AG04450 (cell line): Measurements from ENCODE around the gene OR8A1. TPM values are rescaled to one million over a fixed set of nuclear protein-coding genes. Genes with fewer than 3 reads are reported as not detected.

Source experiments
- CTCF ChIA-PET: fragments of 300-600, 350-600 bp; formaldehyde crosslinking; extraction: SDS; loops from one replicate; lab custom pipeline; 2022; ENCODE audit warnings: antibody characterized with exemption, inconsistent platforms; lab: Charles Lee
- POLR2A ChIA-PET: fragments of 350-600 bp; formaldehyde crosslinking; extraction: SDS; loops from one replicate; lab custom pipeline; 2021; ENCODE audit warnings: antibody characterized with exemption, inconsistent platforms; lab: Yijun Ruan, JAX
- DNase-seq: peaks from one replicate; pipeline ENCODE4 v3.0.0-alpha.2; 2011; ENCODE audit warnings: low read depth, low spot score
- H3K27ac ChIP-seq: one replicate; pipeline ENCODE4 v1.5.1; 2012; ENCODE audit warnings: low read depth, low read length, control low read depth
- H3K27me3 ChIP-seq: one replicate; pipeline ENCODE4 v1.6.0; 2012; ENCODE audit warnings: low read length; ENCODE audit not compliant: control insufficient read depth, insufficient read depth
- H3K4me3 ChIP-seq: 2 replicates; pipeline ENCODE4 v1.5.1; 2011; ENCODE audit warnings: mild to moderate bottlenecking, low read depth, low read length, control low read depth
- H3K9me3 ChIP-seq: 2 replicates; pipeline ENCODE4 v1.5.1; 2012; ENCODE audit warnings: low read length; ENCODE audit not compliant: control insufficient read depth, insufficient read depth
- polyA plus RNA-seq: library from polyadenylated mRNA; depleted of rRNA; stranded (reverse); fragments of >200 nt; gene quantifications from 2 replicates; pipeline ENCODE4 v1.2.3, GENCODE V29; 2011
- TF ChIP-seq, protein P1 (sequence below): IDR thresholded peaks from 2 replicates; pipeline ENCODE4 v1.5.1; 2011; ENCODE audit warnings: low read depth, low read length, control low read depth, inconsistent platforms

Gene OR8A1
- polyA plus RNA-seq, 1 experiment: not detected

DNA sequence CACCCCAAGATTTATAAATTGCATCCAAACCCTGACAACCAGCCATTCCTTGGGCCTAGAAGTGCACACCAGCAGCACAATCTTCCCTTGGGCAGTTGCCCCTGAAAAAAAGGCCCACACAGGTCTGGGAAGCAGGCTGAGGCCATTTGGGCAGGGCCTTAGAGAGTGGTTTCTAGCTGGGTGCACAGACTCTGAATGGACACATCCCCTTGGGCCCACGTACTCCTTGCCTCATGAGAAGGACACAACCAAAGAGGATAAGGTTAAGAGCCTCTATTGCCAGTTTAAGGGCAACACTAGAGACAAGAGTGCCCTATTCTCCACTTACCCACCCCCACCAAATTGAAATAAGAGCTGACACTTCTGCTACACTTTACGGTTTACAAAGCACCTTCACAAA lies 40.5 kb downstream of the OR8A1 start:
- ChIA-PET POLR2A (no interaction called here), CTCF (interaction anchor here (0.6 to 0.9 kb wide), 2 partner anchors 195 to 343 kb away, joined by 3 to 7 read pairs; no protein-coding TSS in a partner anchor)
- Histone ChIP-seq H3K9me3 (no peaks in the 10 kb centered on the region), H3K27me3 (peaks cover 2% of the 10 kb centered on the region), H3K27ac (no peak overlapping the region), H3K4me3 (no peak overlapping the region)
- no peak for DNase-seq
- TF ChIP-seq, protein P1, sequence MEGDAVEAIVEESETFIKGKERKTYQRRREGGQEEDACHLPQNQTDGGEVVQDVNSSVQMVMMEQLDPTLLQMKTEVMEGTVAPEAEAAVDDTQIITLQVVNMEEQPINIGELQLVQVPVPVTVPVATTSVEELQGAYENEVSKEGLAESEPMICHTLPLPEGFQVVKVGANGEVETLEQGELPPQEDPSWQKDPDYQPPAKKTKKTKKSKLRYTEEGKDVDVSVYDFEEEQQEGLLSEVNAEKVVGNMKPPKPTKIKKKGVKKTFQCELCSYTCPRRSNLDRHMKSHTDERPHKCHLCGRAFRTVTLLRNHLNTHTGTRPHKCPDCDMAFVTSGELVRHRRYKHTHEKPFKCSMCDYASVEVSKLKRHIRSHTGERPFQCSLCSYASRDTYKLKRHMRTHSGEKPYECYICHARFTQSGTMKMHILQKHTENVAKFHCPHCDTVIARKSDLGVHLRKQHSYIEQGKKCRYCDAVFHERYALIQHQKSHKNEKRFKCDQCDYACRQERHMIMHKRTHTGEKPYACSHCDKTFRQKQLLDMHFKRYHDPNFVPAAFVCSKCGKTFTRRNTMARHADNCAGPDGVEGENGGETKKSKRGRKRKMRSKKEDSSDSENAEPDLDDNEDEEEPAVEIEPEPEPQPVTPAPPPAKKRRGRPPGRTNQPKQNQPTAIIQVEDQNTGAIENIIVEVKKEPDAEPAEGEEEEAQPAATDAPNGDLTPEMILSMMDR: no peak

DNA sequence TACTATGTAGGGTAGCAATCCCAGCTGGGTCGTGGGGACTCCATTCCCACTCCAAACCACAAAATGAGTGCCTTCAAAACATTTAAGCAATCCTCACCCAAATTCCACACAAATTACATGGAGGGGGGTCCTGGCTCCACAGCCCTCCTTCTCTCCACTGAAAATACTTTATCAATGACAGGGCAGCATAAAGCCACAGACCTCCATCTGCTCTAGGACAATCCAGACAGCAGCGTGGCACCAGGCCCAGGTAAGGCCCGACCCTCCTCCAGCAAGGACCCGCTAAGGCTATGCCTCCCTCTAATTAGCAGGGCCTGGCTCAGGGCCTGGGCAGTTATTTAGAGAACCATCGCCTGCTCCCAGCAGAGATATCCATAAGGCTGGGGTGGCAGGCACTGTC lies 41.3 kb downstream of the OR8A1 start, which contains the start of gene PANX3:
TSS of gene PANX3 (plus strand) at position 365 of the 400 bp plus-strand sequence. CDS start 129 bp downstream, outside the sequence.
- H3K9me3 ChIP-seq: no peaks in the 10 kb centered on the region
- H3K27me3 ChIP-seq: peaks cover 3% of the 10 kb centered on the region
- H3K4me3 ChIP-seq: no peak within 1 kb of the TSS
- ChIA-PET POLR2A (no interaction called here), CTCF (interaction anchor here (0.6 to 0.9 kb wide), 2 partner anchors 195 to 342 kb away, joined by 3 to 7 read pairs; no protein-coding TSS in a partner anchor)
- TF ChIP-seq, protein P1: no peak
- H3K27ac ChIP-seq: no peak within 1 kb of the TSS
- DNase-seq: no peak

DNA sequence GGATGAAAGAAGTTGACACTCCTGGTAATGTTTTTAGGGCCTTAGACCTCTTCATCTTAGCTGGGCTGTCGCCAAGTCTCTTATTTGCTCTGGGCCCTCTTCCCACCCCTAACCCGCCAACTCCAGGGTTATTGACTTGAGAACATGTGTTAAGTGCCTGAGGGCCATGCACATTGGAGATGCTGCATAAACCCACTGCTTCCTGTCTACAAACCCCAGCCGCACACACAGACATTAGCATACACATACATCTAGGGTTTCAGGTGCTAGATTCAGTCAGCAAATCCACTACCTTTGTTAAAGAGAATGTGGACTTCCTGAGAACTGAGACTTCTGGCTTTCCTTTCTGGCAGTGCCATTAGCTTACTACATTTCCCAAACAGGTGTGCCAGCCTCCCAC lies 42.2 kb downstream of the OR8A1 start:
- no peak overlapping the region for H3K27ac ChIP-seq
- DNase-seq: no peak
- ChIA-PET CTCF (interaction anchor here (0.6 kb wide), 1 partner anchor 26 kb away, joined by 3 read pairs; no protein-coding TSS in a partner anchor), POLR2A (no interaction called here)
- H3K4me3 ChIP-seq: no peak overlapping the region
- peaks cover 10% of the 10 kb centered on the region for H3K27me3 ChIP-seq
- TF ChIP-seq, protein P1: no peak
- no peaks in the 10 kb centered on the region for H3K9me3 ChIP-seq

DNA sequence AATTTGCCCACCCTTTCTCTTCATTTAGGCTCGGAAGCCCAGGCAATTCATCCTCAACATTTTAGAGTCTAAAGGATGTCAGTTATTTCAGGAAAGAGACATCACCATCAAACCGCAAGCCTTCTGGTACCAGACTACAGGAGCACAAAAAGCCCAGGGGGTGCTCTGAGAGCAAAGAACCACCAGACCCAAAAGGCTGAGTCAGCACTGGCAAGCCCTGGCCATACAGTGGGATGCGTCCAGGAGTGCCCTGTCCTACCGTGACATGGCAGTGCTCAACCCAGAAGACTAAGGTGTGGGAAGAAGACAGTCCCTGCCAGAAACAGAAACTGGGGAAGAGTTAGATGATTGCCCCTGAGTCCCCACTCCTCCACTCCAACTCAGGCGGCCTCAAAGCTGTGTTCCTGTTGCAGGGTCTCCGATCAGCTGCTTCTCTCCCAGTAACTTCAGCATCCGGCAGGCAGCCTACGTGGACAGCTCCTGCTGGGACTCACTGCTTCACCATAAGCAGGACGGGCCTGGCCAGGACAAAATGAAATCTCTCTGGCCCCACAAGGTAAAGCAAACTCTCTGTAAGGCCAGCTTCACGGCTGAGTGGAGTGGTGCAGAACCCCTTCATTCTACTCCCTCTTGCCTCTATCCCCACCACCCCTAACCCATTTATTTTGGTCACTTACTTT lies 42.9 kb downstream of the OR8A1 start:
- ChIA-PET CTCF (no interaction called here), POLR2A (no interaction called here)
- TF ChIP-seq, protein P1: no peak
- Histone ChIP-seq H3K27ac (no peak overlapping the region), H3K9me3 (no peaks in the 10 kb centered on the region), H3K4me3 (no peak overlapping the region), H3K27me3 (peaks cover 12% of the 10 kb centered on the region)
- no peak for DNase-seq

DNA sequence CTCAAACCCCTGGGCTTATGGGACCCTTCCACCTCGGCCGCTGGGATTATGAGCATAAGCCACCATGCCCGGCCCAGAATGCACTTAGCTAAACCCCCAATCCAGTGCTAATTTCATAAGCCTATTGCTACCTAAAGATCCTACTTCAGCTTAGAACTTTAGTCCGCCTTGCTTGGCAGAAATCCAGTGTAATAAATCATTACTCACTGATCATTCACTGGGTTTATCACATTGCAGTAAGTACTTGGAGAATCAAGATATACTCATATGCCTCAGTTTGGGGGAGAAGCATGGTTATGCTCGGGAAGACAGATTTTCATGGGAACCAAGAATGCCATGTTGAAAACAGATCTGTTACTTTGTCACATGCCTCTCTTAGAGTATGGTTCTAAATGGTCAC lies 49.1 kb downstream of the OR8A1 start:
- CTCF ChIA-PET: no interaction called here
- TF ChIP-seq, protein P1: no peak

More for the DNA sequence above, 49.1 kb downstream of the OR8A1 start:
- Histone ChIP-seq H3K27me3 (peaks cover 21% of the 10 kb centered on the region), H3K27ac (no peak overlapping the region), H3K9me3 (no peaks in the 10 kb centered on the region), H3K4me3 (no peak overlapping the region)
- no peak for DNase-seq
- POLR2A ChIA-PET: no interaction called here
